Fibroblast of lung (primary cell): ENCODE data around the gene PXDN.

ENCODE experiments used
- CTCF ChIP-seq, 2 donors: IDR thresholded peaks in 1 of 2; conservative IDR thresholded peaks in 1 of 2; 1 replicate in 1 of 2; 2 replicates in 1 of 2; pipeline ENCODE4 v1.5.1; 2011 to 2012; ENCODE audit warnings: low read length in 2 of 2, control low read depth in 1 of 2, inconsistent platforms in 1 of 2, low read depth in 1 of 2, mild to moderate bottlenecking in 1 of 2
- EZH2 ChIP-seq: IDR thresholded peaks from 2 replicates; pipeline ENCODE4 v1.5.1; 2012; ENCODE audit warnings: low read length, control low read depth, mild to moderate bottlenecking; ENCODE audit errors: missing control alignments

- TF ChIP-seq CTCF (conservative IDR thresholded peaks at IDR 0.05 in 1 of 2, IDR thresholded peaks at IDR 0.05 in 1 of 2; ENCODE audit: low read depth in 1 of 2, low read length in 2 of 2) (no peak), EZH2 (no peak)
Observed at GRCh38 chr2:1602278-1603010, 141.9 kb downstream of the PXDN start.
